H1 (cell line): ENCODE results near the gene KIAA1328. TPM values are rescaled to one million over a fixed set of nuclear protein-coding genes. Genes with fewer than 3 reads are reported as not detected.

Source experiments
- CBX5 ChIP-seq: fragments of 300-800, 300-1000 bp; sonication (generic); IDR thresholded peaks from 2 replicates; pipeline ENCODE4 v1.7.1; 2016; ENCODE audit warnings: antibody characterized with exemption, low read length, low read depth
- CHD2 ChIP-seq: IDR thresholded peaks from 2 replicates; pipeline ENCODE4 v1.6.1; 2012; ENCODE audit warnings: low read length, improper control_type of control experiment
- CTBP2 ChIP-seq: IDR thresholded peaks from 2 replicates; pipeline ENCODE4 v1.7.0; 2011; ENCODE audit warnings: borderline replicate concordance, mild to moderate bottlenecking, moderate library complexity, mixed read lengths, low read length; ENCODE audit not compliant: insufficient read depth, insufficient read length
- EZH2 ChIP-seq: fragments of 200-600 bp; sonication (generic); IDR thresholded peaks from 2 replicates; pipeline ENCODE4 v1.7.1; 2012; ENCODE audit warnings: low read depth, mild to moderate bottlenecking, moderate library complexity, low read length, inconsistent platforms; ENCODE audit not compliant: severe bottlenecking
- PHF8 ChIP-seq: fragments of 200-600 bp; sonication (generic); conservative IDR thresholded peaks from 2 replicates; pipeline ENCODE4 v1.7.1; 2012; ENCODE audit warnings: low read depth, mild to moderate bottlenecking, inconsistent platforms, low read length, moderate library complexity
- TBP ChIP-seq: IDR thresholded peaks from 2 replicates; pipeline ENCODE4 v1.6.1; 2011; ENCODE audit warnings: low read depth, low read length, improper control_type of control experiment
- polyA plus RNA-seq, 7 experiments: library from polyadenylated mRNA; depleted of rRNA in 3 of 7; stranded (reverse) in 5 of 7; unstranded in 2 of 7; fragments of >200 nt in 5 of 7; fragments of 200-250 nt in 2 of 7; gene quantifications; 1 replicate in 5 of 7; 2 replicates in 1 of 7; 4 replicates in 1 of 7; pipeline versions ENCODE4 v1.2.1 to v1.2.3, GENCODE V29; 2011 to 2013; ENCODE audit warnings: missing spikeins in 2 of 7, mixed read lengths in 2 of 7
- total RNA-seq: library from RNA; stranded (reverse); fragmentation: NEBNext Ultra II Directional; extraction: Animal tissue kit (Norgen Biotek cat#: 25700); gene quantifications from 2 replicates; pipeline ENCODE4 v1.2.1, GENCODE V29; 2021

The KIAA1328 gene
- total and polyA plus RNA-seq, 2 of the 8 experiments (the other 6 are each of a cell fraction or from before 2014, with no cell fraction given), result 2.6 to 5.7 TPM

GRCh38 chr18:36947820-36948348, 119.0 kb downstream of the KIAA1328 start (continued):
- no peak for TF ChIP-seq PHF8
- no peak for TF ChIP-seq CBX5
- no peak for TF ChIP-seq EZH2
- TF ChIP-seq CTBP2, result no peak
- no peak for TF ChIP-seq CHD2
- no peak for TF ChIP-seq TBP
- TF ChIP-seq, all 59 proteins: peak for 17
